H1 (cell line): ENCODE data around the gene TMEM163. TPM values are rescaled to one million over a fixed set of nuclear protein-coding genes. Genes with fewer than 3 reads are reported as not detected.

Source experiments
- ATF2 ChIP-seq: IDR thresholded peaks from 2 replicates; pipeline ENCODE4 v1.6.1; 2012; ENCODE audit warnings: low read length, inconsistent platforms
- GTF2F1 ChIP-seq: IDR thresholded peaks from 2 replicates; pipeline ENCODE4 v1.6.1; 2012; ENCODE audit warnings: low read depth, low read length, improper control_type of control experiment, borderline replicate concordance
- SIX5 ChIP-seq: IDR thresholded peaks from 2 replicates; pipeline ENCODE4 v1.6.1; 2011; ENCODE audit warnings: mild to moderate bottlenecking, low read depth, low read length
- polyA plus RNA-seq, 7 experiments: library from polyadenylated mRNA; depleted of rRNA in 3 of 7; stranded (reverse) in 5 of 7; unstranded in 2 of 7; fragments of >200 nt in 5 of 7; fragments of 200-250 nt in 2 of 7; gene quantifications; 1 replicate in 5 of 7; 2 replicates in 1 of 7; 4 replicates in 1 of 7; pipeline versions ENCODE4 v1.2.1 to v1.2.3, GENCODE V29; 2011 to 2013; ENCODE audit warnings: missing spikeins in 2 of 7, mixed read lengths in 2 of 7
- total RNA-seq: library from RNA; stranded (reverse); fragmentation: NEBNext Ultra II Directional; extraction: Animal tissue kit (Norgen Biotek cat#: 25700); gene quantifications from 2 replicates; pipeline ENCODE4 v1.2.1, GENCODE V29; 2021

Gene TMEM163
- total and polyA plus RNA-seq, 2 of the 8 experiments (the other 6 are each of a cell fraction or from before 2014, with no cell fraction given) = 2.8 to 3.2 TPM

- TF ChIP-seq ATF2 (no peak), SIX5 (no peak), GTF2F1 (no peak)
Observed at GRCh38 chr2:134594399-134594798, 124.4 kb downstream of the TMEM163 start (continued).
